Fibroblast of pulmonary artery (primary cell): ENCODE data around the gene CADM3.

Source experiments
- DNase-seq: peaks from one replicate; pipeline ENCODE4 v3.0.0-alpha.2; 2010; ENCODE audit warnings: low read depth
- H3K4me3 ChIP-seq: replicated peaks from 2 replicates; pipeline ENCODE4 v1.5.1; 2011; ENCODE audit warnings: low read depth, mild to moderate bottlenecking, control low read depth, low read length, moderate library complexity
- CTCF ChIP-seq: IDR thresholded peaks from 2 replicates; pipeline ENCODE4 v1.5.1; 2011; ENCODE audit warnings: mild to moderate bottlenecking, control low read depth, low read length, inconsistent platforms; ENCODE audit errors: missing control alignments

CADM3 gene

GRCh38 chr1:159205225-159205624 lies 33.8 kb downstream of the CADM3 start:
- peak; percentile 2 for TF ChIP-seq CTCF
- no peak for DNase-seq

GRCh38 chr1:159206110-159206509 lies 34.7 kb downstream of the CADM3 start:
- TF ChIP-seq CTCF, result no peak
- no peak for DNase-seq
- no peak overlapping the region for H3K4me3 ChIP-seq

More at GRCh38 chr1:159205225-159205624, 33.8 kb downstream of the CADM3 start:
- H3K4me3 ChIP-seq, result no peak overlapping the region

- no peak for TF ChIP-seq CTCF
- no peak for DNase-seq
- no peak overlapping the region for H3K4me3 ChIP-seq
Measured at GRCh38 chr1:159207080-159207479, 35.7 kb downstream of the CADM3 start.

- no peak overlapping the region for H3K4me3 ChIP-seq
- no peak for TF ChIP-seq CTCF
- DNase-seq, result peak; percentile 30
Measured at GRCh38 chr1:159207774-159208173, 36.4 kb downstream of the CADM3 start.

- no peak overlapping the region for H3K4me3 ChIP-seq
- TF ChIP-seq CTCF, result no peak
- peak; percentile 29 for DNase-seq
Measured at GRCh38 chr1:159208175-159208825, 36.9 kb downstream of the CADM3 start.

GRCh38 chr1:159209061-159209460 lies 37.6 kb downstream of the CADM3 start:
- DNase-seq, result no peak
- TF ChIP-seq CTCF, result no peak
- no peak overlapping the region for H3K4me3 ChIP-seq
